Astrocyte (in vitro differentiated cells and primary cell): ENCODE measurements around the gene DPEP3. TPM values are rescaled to one million over a fixed set of nuclear protein-coding genes. Genes with fewer than 3 reads are reported as not detected.

ENCODE experiments used
- DNase-seq: peaks from one replicate; pipeline ENCODE4 v3.0.0-alpha.2; 2010; ENCODE audit warnings: low read depth
- FAIRE-seq: peaks from 2 replicates; lab custom pipeline; 2011; peaks lifted over from hg19 to GRCh38; lab: Jason Lieb, UNC
- H2AFZ ChIP-seq: 2 replicates; pipeline ENCODE4 v1.6.0; 2012; ENCODE audit warnings: low read depth, low read length, inconsistent platforms
- H3K27ac ChIP-seq: 2 replicates; pipeline ENCODE4 v1.5.1; 2011; ENCODE audit warnings: low read depth, low read length, inconsistent platforms
- H3K27me3 ChIP-seq: 2 replicates; pipeline ENCODE4 v1.6.0; 2011; ENCODE audit warnings: low read length, inconsistent platforms; ENCODE audit not compliant: insufficient read depth
- H3K36me3 ChIP-seq: 2 replicates; pipeline ENCODE4 v1.5.1; 2011; ENCODE audit warnings: low read length, inconsistent platforms; ENCODE audit not compliant: insufficient read depth
- H3K4me1 ChIP-seq: 2 replicates; pipeline ENCODE4 v1.5.1; 2011; ENCODE audit warnings: low read length, inconsistent platforms; ENCODE audit not compliant: insufficient read depth
- H3K4me2 ChIP-seq: 2 replicates; pipeline ENCODE4 v1.6.0; 2012; ENCODE audit warnings: low read length, inconsistent platforms
- H3K4me3 ChIP-seq: 2 replicates; pipeline ENCODE4 v1.5.1; 2011; ENCODE audit warnings: low read depth, mild to moderate bottlenecking, low read length, inconsistent platforms; ENCODE audit not compliant: insufficient read depth
- H3K79me2 ChIP-seq: 2 replicates; pipeline ENCODE4 v1.6.0; 2012; ENCODE audit warnings: mild to moderate bottlenecking, low read length, inconsistent platforms; ENCODE audit not compliant: insufficient read depth
- H3K9ac ChIP-seq: 2 replicates; pipeline ENCODE4 v1.6.0; 2012; ENCODE audit warnings: mild to moderate bottlenecking, low read length, inconsistent platforms
- H3K9me3 ChIP-seq: 2 replicates; pipeline ENCODE4 v1.5.1; 2012; ENCODE audit warnings: low read depth, mild to moderate bottlenecking, low read length, inconsistent platforms; ENCODE audit not compliant: insufficient read depth
- H4K20me1 ChIP-seq: 2 replicates; pipeline ENCODE4 v1.6.0; 2012; ENCODE audit warnings: low read length, inconsistent platforms; ENCODE audit not compliant: insufficient read depth
- H3K27ac Mint-ChIP-seq: one replicate; pipeline ENCODE4 v1.8.0; 2021; ENCODE audit warnings: mild to moderate bottlenecking, mixed read lengths; ENCODE audit not compliant: unreplicated experiment
- H3K27me3 Mint-ChIP-seq: one replicate; pipeline ENCODE4 v1.8.0; 2021; ENCODE audit warnings: low read depth, mixed read lengths; ENCODE audit not compliant: unreplicated experiment
- H3K36me3 Mint-ChIP-seq: one replicate; pipeline ENCODE4 v1.8.0; 2021; ENCODE audit warnings: low read depth, mixed read lengths; ENCODE audit not compliant: unreplicated experiment
- H3K4me1 Mint-ChIP-seq: one replicate; pipeline ENCODE4 v1.8.0; 2021; ENCODE audit warnings: low read depth, mixed read lengths; ENCODE audit not compliant: unreplicated experiment
- H3K4me3 Mint-ChIP-seq: one replicate; pipeline ENCODE4 v1.8.0; 2021; ENCODE audit warnings: mild to moderate bottlenecking, moderate library complexity, mixed read lengths; ENCODE audit not compliant: unreplicated experiment
- H3K9me3 Mint-ChIP-seq: one replicate; pipeline ENCODE4 v1.8.0; 2021; ENCODE audit warnings: mild to moderate bottlenecking, mixed read lengths; ENCODE audit not compliant: unreplicated experiment
- CTCF ChIP-seq: IDR thresholded peaks from 2 replicates; pipeline ENCODE4 v1.5.1; 2011; ENCODE audit warnings: low read depth, mild to moderate bottlenecking, inconsistent platforms, low read length, moderate library complexity; ENCODE audit not compliant: insufficient read depth
- EZH2 ChIP-seq: IDR thresholded peaks from 2 replicates; pipeline ENCODE4 v1.6.1; 2012; ENCODE audit warnings: mild to moderate bottlenecking, low read length, inconsistent platforms; ENCODE audit not compliant: insufficient read depth
- total RNA-seq: library from RNA; stranded (reverse); gene quantifications from 2 replicates; pipeline ENCODE4 v1.2.1, GENCODE V29; 2021

Gene DPEP3
- total RNA-seq, 1 donor from 2014 or later = not detected

GRCh38 chr16:67962135-67962534, 18.2 kb downstream of the DPEP3 start:
- Mint-ChIP-seq H3K27ac (no peak overlapping the region), H3K9me3 (no peaks in the 10 kb centered on the region), H3K4me1 (peaks cover 28% of the 10 kb centered on the region), H3K27me3 (no peaks in the 10 kb centered on the region), H3K36me3 (peaks cover 28% of the 10 kb centered on the region), H3K4me3 (no peak overlapping the region)
- TF ChIP-seq CTCF (no peak), EZH2 (no peak)
- Histone ChIP-seq H2AFZ (no peak overlapping the region), H3K4me3 (no peak overlapping the region), H3K9me3 (no peaks in the 10 kb centered on the region), H3K36me3 (peaks cover 37% of the 10 kb centered on the region), H3K4me2 (no peak overlapping the region), H3K4me1 (peaks cover 40% of the 10 kb centered on the region), H3K27ac (no peak overlapping the region), H3K79me2 (peaks cover 91% of the 10 kb centered on the region), H3K9ac (no peak overlapping the region), H4K20me1 (peaks cover 99% of the 10 kb centered on the region), H3K27me3 (no peaks in the 10 kb centered on the region)
- DNase-seq (no peak), FAIRE-seq (no peak)

GRCh38 chr16:67961551-67961957, 18.7 kb downstream of the DPEP3 start:
- H3K79me2 ChIP-seq = peaks cover 85% of the 10 kb centered on the region
- FAIRE-seq (no peak), DNase-seq (no peak)
- Mint-ChIP-seq H3K27ac (no peak overlapping the region), H3K27me3 (no peaks in the 10 kb centered on the region), H3K9me3 (no peaks in the 10 kb centered on the region), H3K4me1 (peaks cover 25% of the 10 kb centered on the region), H3K36me3 (peaks cover 28% of the 10 kb centered on the region), H3K4me3 (no peak overlapping the region)
- TF ChIP-seq CTCF (no peak), EZH2 (no peak)
- no peak overlapping the region for H3K9ac ChIP-seq
- H2AFZ ChIP-seq = no peak overlapping the region
- H3K4me3 ChIP-seq = no peak overlapping the region
- H3K9me3 ChIP-seq = no peaks in the 10 kb centered on the region
- H3K4me1 ChIP-seq = peaks cover 34% of the 10 kb centered on the region
- H3K4me2 ChIP-seq = no peak overlapping the region
- no peak overlapping the region for H3K27ac ChIP-seq
- peaks cover 37% of the 10 kb centered on the region for H3K36me3 ChIP-seq
- H3K27me3 ChIP-seq = no peaks in the 10 kb centered on the region
- H4K20me1 ChIP-seq = peaks cover 94% of the 10 kb centered on the region

GRCh38 chr16:67959536-67960329, 20.6 kb downstream of the DPEP3 start:
- peak overlapping the region; percentile 24 for H3K9ac ChIP-seq
- no peaks in the 10 kb centered on the region for H3K9me3 Mint-ChIP-seq
- H3K9me3 ChIP-seq = no peaks in the 10 kb centered on the region
- H3K27ac ChIP-seq = no peak overlapping the region
- peaks cover 44% of the 10 kb centered on the region for H3K36me3 ChIP-seq
- peaks cover 30% of the 10 kb centered on the region for H3K36me3 Mint-ChIP-seq
- peaks cover 24% of the 10 kb centered on the region for H3K4me1 ChIP-seq
- FAIRE-seq (no peak), DNase-seq (peak; percentile 31)
- H2AFZ ChIP-seq = no peak overlapping the region
- peak overlapping the region; percentile 47 for H3K27ac Mint-ChIP-seq
- no peak overlapping the region for H3K4me3 ChIP-seq
- no peaks in the 10 kb centered on the region for H3K27me3 Mint-ChIP-seq
- H3K4me3 Mint-ChIP-seq = no peak overlapping the region
- no peak for TF ChIP-seq CTCF
- TF ChIP-seq EZH2 = no peak
- peak overlapping the region; percentile 61 for H3K4me2 ChIP-seq
- no peaks in the 10 kb centered on the region for H3K27me3 ChIP-seq
- H4K20me1 ChIP-seq = peaks cover 89% of the 10 kb centered on the region
- H3K4me1 Mint-ChIP-seq = peaks cover 11% of the 10 kb centered on the region
- peaks cover 71% of the 10 kb centered on the region for H3K79me2 ChIP-seq
